Breast epithelium (tissue), 3 donors: ENCODE measurements around the gene PDE10A.

Source experiments
- CTCF ChIP-seq, 3 donors: fragments of 450-650 bp; IDR thresholded peaks; one replicate each; pipeline ENCODE4 v1.5.1; 2016 to 2017; ENCODE audit warnings: antibody characterized with exemption in 3 of 3, mild to moderate bottlenecking in 3 of 3, moderate library complexity in 3 of 3
- POLR2A ChIP-seq: fragments of 450-650 bp; IDR thresholded peaks from one replicate; pipeline ENCODE4 v1.6.1; 2016; ENCODE audit warnings: antibody characterized with exemption, mild to moderate bottlenecking, moderate library complexity
- POLR2AphosphoS5 ChIP-seq, 3 donors: sonication (generic); formaldehyde crosslinking; IDR thresholded peaks; one replicate each; pipeline ENCODE4 v1.6.1; 2017; ENCODE audit warnings: antibody characterized with exemption in 3 of 3

- TF ChIP-seq POLR2A, result no peak
- TF ChIP-seq CTCF (IDR thresholded peaks at IDR 0.05), result no peak
- TF ChIP-seq POLR2AphosphoS5 (IDR thresholded peaks at IDR 0.05), result no peak
Observed at GRCh38 chr6:165671222-165671768, 8.3 kb upstream of the PDE10A start.
